ENCODE measurements around the gene KAT6B.

The KAT6B gene

GRCh38 chr10:75072727-75073126 lies 246.3 kb downstream of the KAT6B start:
- no peak for DNase-seq (ENCODE audit: low read depth)

GRCh38 chr10:75073442-75073841 lies 247.0 kb downstream of the KAT6B start:
- no peak for DNase-seq (ENCODE audit: low read depth)

GRCh38 chr10:75074711-75075445 lies 248.5 kb downstream of the KAT6B start:
- no peak for DNase-seq (ENCODE audit: low read depth)

- DNase-seq (ENCODE audit: low read depth): no peak
Observed at GRCh38 chr10:75076348-75076747, 249.9 kb downstream of the KAT6B start.

GRCh38 chr10:75079436-75080083 lies 253.2 kb downstream of the KAT6B start:
- DNase-seq (ENCODE audit: low read depth): no peak

- DNase-seq (ENCODE audit: low read depth): no peak
Observed at GRCh38 chr10:75080554-75080953, 254.2 kb downstream of the KAT6B start.

GRCh38 chr10:75081379-75081778 lies 255.0 kb downstream of the KAT6B start:
- no peak for DNase-seq (ENCODE audit: low read depth)

Measured in activated T-helper 9 cell treated with anti-CD3 and anti-CD28 coated beads, Interleukin-2, amount 50 U/mL, for 16 hours (primary cell).